GM18907 (cell line): ENCODE data around the gene MOB3C.
"Not testable (repeated sequence)": the region's sequence is repeated elsewhere in the genome, so short reads cannot be mapped to it uniquely, and the experiment has no call there.

Experiments used
- ATAC-seq: cut with Tn5 transposase; IDR thresholded peaks from one replicate; pipeline ENCODE4 v1.9.1; 2021; ENCODE audit warnings: mild to moderate bottlenecking, moderate library complexity; ENCODE audit not compliant: unreplicated experiment

The MOB3C gene

GRCh38 chr1:46616277-46617107 is at the start of gene MOB3C:
Gene MOB3C, minus strand, starts transcription at chr1:46616811. Its CDS starts 3,490 bp downstream, at chr1:46613321.
- peak; percentile 57 for ATAC-seq

GRCh38 chr1:46665983-46666382 is 49.4 kb upstream of the MOB3C start:
- no peak for ATAC-seq

GRCh38 chr1:46662919-46663318 is 46.3 kb upstream of the MOB3C start:
- not testable (repeated sequence) for ATAC-seq

- peak; percentile 71 for ATAC-seq
These were observed 43.5 kb upstream of the MOB3C start for GRCh38 chr1:46660116-46660515.

GRCh38 chr1:46659307-46659870 is 42.8 kb upstream of the MOB3C start:
- ATAC-seq, result no peak

GRCh38 chr1:46657775-46658174 is 41.2 kb upstream of the MOB3C start:
- ATAC-seq, result no peak

- no peak for ATAC-seq
These were observed 40.0 kb upstream of the MOB3C start for GRCh38 chr1:46656643-46657042.

- no peak for ATAC-seq
These were observed 39.2 kb upstream of the MOB3C start for GRCh38 chr1:46655848-46656247.

- not testable (repeated sequence) for ATAC-seq
These were observed 38.1 kb upstream of the MOB3C start for GRCh38 chr1:46654698-46655097.

GRCh38 chr1:46654012-46654411 is 37.4 kb upstream of the MOB3C start:
- no peak for ATAC-seq

- ATAC-seq, result no peak
These were observed 36.9 kb upstream of the MOB3C start for GRCh38 chr1:46653405-46653958.

GRCh38 chr1:46652321-46653100 is 35.9 kb upstream of the MOB3C start:
- ATAC-seq, result no peak

GRCh38 chr1:46651152-46651551 is 34.5 kb upstream of the MOB3C start:
- ATAC-seq, result not testable (repeated sequence)

GRCh38 chr1:46650491-46650890 is 33.9 kb upstream of the MOB3C start:
- ATAC-seq, result no peak

- no peak for ATAC-seq
These were observed 33.2 kb upstream of the MOB3C start for GRCh38 chr1:46649764-46650163.

GRCh38 chr1:46647611-46648010 is 31.0 kb upstream of the MOB3C start:
- ATAC-seq, result no peak

GRCh38 chr1:46646844-46647243 is 30.2 kb upstream of the MOB3C start:
- ATAC-seq, result no peak

- ATAC-seq, result no peak
These were observed 29.7 kb upstream of the MOB3C start for GRCh38 chr1:46646331-46646730.

- no peak for ATAC-seq
These were observed 29.2 kb upstream of the MOB3C start for GRCh38 chr1:46645815-46646214.

GRCh38 chr1:46643368-46643775 is 26.8 kb upstream of the MOB3C start:
- ATAC-seq, result no peak

GRCh38 chr1:46642115-46642680 is 25.6 kb upstream of the MOB3C start:
- no peak for ATAC-seq
